PC-3 (cell line): ENCODE data around the gene HDAC10. TPM values are rescaled to one million over a fixed set of nuclear protein-coding genes. Genes with fewer than 3 reads are reported as not detected.

Experiments
- ATAC-seq: fragments of 200-7000 bp; cut with Tn5 transposase; 2 replicates; pipeline ENCODE4 v1.9.1; 2020; ENCODE audit warnings: mild to moderate bottlenecking, moderate library complexity
- BruUV-seq: library from RNA; stranded (reverse); fragments of 400-500 nt; replicated peaks from 2 replicates; lab custom pipeline; 2021; lab: Mats Ljungman, UMichigan
- CTCF ChIA-PET: fragments of 300-600 bp; sonication (Branson Sonifier 250); formaldehyde crosslinking; loops from one replicate; lab custom pipeline; 2022; ENCODE audit warnings: antibody characterized with exemption; lab: Charles Lee
- POLR2A ChIA-PET: fragments of 300-600 bp; sonication (Branson Sonifier 250); formaldehyde crosslinking; loops from one replicate; lab custom pipeline; 2022; ENCODE audit warnings: antibody characterized with exemption; ENCODE audit not compliant: unreplicated experiment; lab: Charles Lee
- DNase-seq: peaks from one replicate; pipeline ENCODE4 v3.0.0-alpha.2; 2015
- H2AFZ ChIP-seq: fragments of 300-600 bp; sonication (generic); 2 replicates; pipeline ENCODE4 v1.6.0; 2016; ENCODE audit warnings: antibody characterized with exemption, low read length
- H3F3A ChIP-seq: fragments of 300-600 bp; sonication (generic); one replicate; pipeline ENCODE4 v1.6.0; 2017; ENCODE audit warnings: antibody characterized with exemption, low read length, control low read depth, mild to moderate bottlenecking; ENCODE audit not compliant: unreplicated experiment
- H3K27ac ChIP-seq: fragments of 300-600 bp; sonication (generic); 2 replicates; pipeline ENCODE4 v1.5.1; 2016; ENCODE audit warnings: mild to moderate bottlenecking, low read length
- H3K27me3 ChIP-seq: fragments of 300-600 bp; sonication (generic); 2 replicates; pipeline ENCODE4 v1.6.1; 2016; ENCODE audit warnings: low read length, mixed read lengths
- H3K36me3 ChIP-seq: fragments of 300-600 bp; sonication (generic); 2 replicates; pipeline ENCODE4 v1.6.1; 2016; ENCODE audit warnings: low read depth, mixed run types, low read length, mixed read lengths
- H3K4me1 ChIP-seq: fragments of 300-600 bp; sonication (generic); 2 replicates; pipeline ENCODE4 v1.5.1; 2016; ENCODE audit warnings: low read length; ENCODE audit not compliant: insufficient read depth
- H3K4me2 ChIP-seq: fragments of 300-600 bp; sonication (generic); 2 replicates; pipeline ENCODE4 v1.6.0; 2016; ENCODE audit warnings: low read length
- H3K4me3 ChIP-seq: fragments of 300-600 bp; sonication (generic); 2 replicates; pipeline ENCODE4 v1.5.1; 2016; ENCODE audit warnings: mild to moderate bottlenecking, low read length, mixed read lengths
- H3K79me2 ChIP-seq: fragments of 300-600 bp; sonication (generic); 2 replicates; pipeline ENCODE4 v1.6.1; 2017; ENCODE audit warnings: low read length, mixed read lengths
- H3K9ac ChIP-seq: fragments of 300-600 bp; sonication (generic); 2 replicates; pipeline ENCODE4 v1.6.0; 2016; ENCODE audit warnings: mild to moderate bottlenecking, low read length
- H3K9me2 ChIP-seq: fragments of 300-600 bp; sonication (generic); replicated peaks from 2 replicates; pipeline ENCODE4 v1.6.1; 2016; ENCODE audit warnings: mixed run types, low read length, mixed read lengths
- H3K9me3 ChIP-seq: fragments of 300-600 bp; sonication (generic); 2 replicates; pipeline ENCODE4 v1.6.1; 2016; ENCODE audit warnings: low read length, mixed read lengths
- H4K20me1 ChIP-seq: fragments of 300-600 bp; sonication (generic); 2 replicates; pipeline ENCODE4 v1.6.1; 2016; ENCODE audit warnings: low read length, mixed read lengths
- CTCF ChIP-seq: fragments of 300-600 bp; sonication (generic); conservative IDR thresholded peaks from 2 replicates; pipeline ENCODE4 v1.5.1; 2017; ENCODE audit warnings: antibody characterized with exemption, low read depth, mild to moderate bottlenecking, low read length
- EZH2 ChIP-seq: fragments of 300-600 bp; sonication (generic); IDR thresholded peaks from one replicate; pipeline ENCODE4 v1.6.1; 2017; ENCODE audit warnings: antibody characterized with exemption, mild to moderate bottlenecking, low read length; ENCODE audit not compliant: unreplicated experiment
- EZH2phosphoT487 ChIP-seq: fragments of 300-600 bp; sonication (generic); IDR thresholded peaks from 2 replicates; pipeline ENCODE4 v1.6.1; 2018; ENCODE audit warnings: mild to moderate bottlenecking, antibody characterized with exemption, low read length, borderline replicate concordance
- intact Hi-C: fragments of 100-400 bp; cut with micrococcal nuclease; formaldehyde crosslinking; loops from 2 replicates; pipeline ENCODE4 v1.9.0; 2023
- total RNA-seq: library from RNA; depleted of rRNA; stranded (reverse); fragments of >200 nt; gene quantifications from 2 replicates; pipeline ENCODE4 v1.2.3, GENCODE V29; 2014

HDAC10 gene
- total RNA-seq, 1 experiment from 2014 or later: 25.8 TPM

- TF ChIP-seq EZH2: no peak
- TF ChIP-seq EZH2phosphoT487: no peak
- no peak for TF ChIP-seq CTCF
- Histone ChIP-seq H3K9me3 (no peaks in the 10 kb centered on the region), H3K27me3 (no peaks in the 10 kb centered on the region), H3K36me3 (no peaks in the 10 kb centered on the region), H3K79me2 (peaks cover 55% of the 10 kb centered on the region), H3K27ac (peak overlapping the region; percentile 81), H3K4me2 (peak overlapping the region; percentile 99), H2AFZ (peak overlapping the region; percentile 94), H3K9ac (peak overlapping the region; percentile 97), H3F3A (no peaks in the 10 kb centered on the region), H3K4me3 (peak overlapping the region; percentile 99), H3K9me2 (no peaks in the 10 kb centered on the region), H3K4me1 (peaks cover 15% of the 10 kb centered on the region; the same call in 1 of the 2 replicates), H4K20me1 (no peaks in the 10 kb centered on the region)
- intact Hi-C loops: no loop called here
- ChIA-PET POLR2A (no interaction called here), CTCF (no interaction called here)
- DNase-seq (no peak), ATAC-seq (peak; percentile 45)
- BruUV-seq: TSS peak; percentile 26
These were observed 5.6 kb downstream of the HDAC10 start for GRCh38 chr22:50245214-50246072.

GRCh38 chr22:50244420-50245213 lies 6.4 kb downstream of the HDAC10 start, which contains the start of gene TUBGCP6:
Gene TUBGCP6 (minus strand): TSS chr22:50245023. CDS start chr22:50244459, 564 bp downstream.
- TF ChIP-seq EZH2phosphoT487 (no peak), CTCF (no peak), EZH2 (no peak)
- no peaks in the 10 kb centered on the region for H3K9me3 ChIP-seq
- no peaks in the 10 kb centered on the region for H3K9me2 ChIP-seq
- H3K9ac ChIP-seq: peak within 1 kb of the TSS; percentile 97
- ATAC-seq (peak; percentile 72), DNase-seq (peak; percentile 87)
- ChIA-PET POLR2A (no interaction called here), CTCF (no interaction called here)
- no peaks in the 10 kb centered on the region; the same call in 1 of the 2 replicates for H3K36me3 ChIP-seq
- H3K27me3 ChIP-seq: no peaks in the 10 kb centered on the region
- BruUV-seq: TSS peak; percentile 45
- peak within 1 kb of the TSS; percentile 94 for H2AFZ ChIP-seq
- H3K4me3 ChIP-seq: peak within 1 kb of the TSS; percentile 99
- peak within 1 kb of the TSS; percentile 99 for H3K4me2 ChIP-seq
- peaks cover 59% of the 10 kb centered on the region for H3K79me2 ChIP-seq
- H3K4me1 ChIP-seq: peaks cover 9% of the 10 kb centered on the region; the same call in 1 of the 2 replicates
- H4K20me1 ChIP-seq: no peaks in the 10 kb centered on the region
- no peaks in the 10 kb centered on the region for H3F3A ChIP-seq
- H3K27ac ChIP-seq: peak within 1 kb of the TSS; percentile 81
- intact Hi-C loops: no loop called here
